ENCODE results near the gene NOL8.
A peak's percentile ranks its signal among the peaks of the same experiment; 100 is the strongest.

Gene NOL8

DNA sequence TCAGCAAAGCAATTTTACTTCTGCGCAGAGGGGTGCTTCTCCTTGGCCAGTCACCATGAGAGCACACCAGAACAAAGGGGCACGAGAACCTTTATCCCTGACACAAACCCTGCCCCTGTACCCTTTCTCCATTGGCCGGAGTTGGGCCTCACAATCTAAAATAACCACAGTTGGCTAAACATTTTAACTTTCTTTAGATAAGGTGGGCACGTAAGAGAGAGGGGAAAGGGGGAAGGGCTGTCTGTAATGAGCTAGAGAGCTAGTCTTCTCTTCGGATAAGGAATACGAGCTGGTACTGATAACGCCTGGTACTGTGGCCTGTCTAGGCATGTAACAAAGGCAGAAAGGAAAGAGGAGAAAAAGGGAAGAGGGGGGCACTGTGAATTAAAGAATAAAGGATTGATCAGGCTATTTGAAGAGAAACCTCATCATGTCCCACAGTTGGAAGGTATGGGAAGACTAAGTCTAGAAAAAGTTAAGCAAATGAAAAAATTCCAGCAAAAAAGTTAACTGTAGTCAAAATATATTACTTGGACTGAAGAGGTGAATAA is 29.8 kb downstream of the NOL8 start:
- no peak for DNase-seq
- no peak overlapping the region for H2AFZ ChIP-seq (ENCODE audit: low read length)
- H3F3A ChIP-seq (ENCODE audit: insufficient read depth, low read length): peaks cover 39% of the 10 kb centered on the region
- no peaks in the 10 kb centered on the region for H3K9me2 ChIP-seq (replicated peaks; ENCODE audit: insufficient read depth, low read length)
- H3K27me3 ChIP-seq (replicated peaks; ENCODE audit: insufficient read depth, low read length): no peaks in the 10 kb centered on the region
- peaks cover 19% of the 10 kb centered on the region; the same call in 1 of the 2 replicates for H3K36me3 ChIP-seq (replicated peaks; ENCODE audit: insufficient read depth, low read length)
- H3K79me2 ChIP-seq (ENCODE audit: low read length): peaks cover 65% of the 10 kb centered on the region
- TF ChIP-seq EZH2phosphoT487 (IDR thresholded peaks at IDR 0.05; ENCODE audit: low read length) (no peak), CTCF (IDR thresholded peaks at IDR 0.05; ENCODE audit: low read length) (no peak), EZH2 (optimal IDR thresholded peaks at IDR 0.05; ENCODE audit: low read depth, low read length) (no peak)
- H4K20me1 ChIP-seq (ENCODE audit: insufficient read depth, low read length): no peaks in the 10 kb centered on the region
- no peaks in the 10 kb centered on the region for H3K9me3 ChIP-seq (replicated peaks; ENCODE audit: insufficient read depth, low read length)
- H3K4me1 ChIP-seq (ENCODE audit: low read length): peaks cover 26% of the 10 kb centered on the region
- H3K4me2 ChIP-seq (ENCODE audit: low read depth, low read length): no peak overlapping the region; the same call in 1 of the 2 replicates
- H3K9ac ChIP-seq (ENCODE audit: low read length): no peak overlapping the region
- H3K4me3 ChIP-seq (ENCODE audit: low read length): no peak overlapping the region
- no peak overlapping the region for H3K27ac ChIP-seq (ENCODE audit: low read length)

GRCh38 chr9:92294297-92294676 is 30.9 kb downstream of the NOL8 start:
- peak overlapping the region; percentile 91 for H3K9ac ChIP-seq (ENCODE audit: low read length)
- H3K9me2 ChIP-seq (replicated peaks; ENCODE audit: insufficient read depth, low read length): no peaks in the 10 kb centered on the region
- TF ChIP-seq CTCF (IDR thresholded peaks at IDR 0.05; ENCODE audit: low read length) (no peak), EZH2 (optimal IDR thresholded peaks at IDR 0.05; ENCODE audit: low read depth, low read length) (no peak), EZH2phosphoT487 (IDR thresholded peaks at IDR 0.05; ENCODE audit: low read length) (no peak)
- DNase-seq: peak; percentile 9
- peak overlapping the region; percentile 94 for H3K4me3 ChIP-seq (ENCODE audit: low read length)
- peak overlapping the region; percentile 79; the same call in 1 of the 2 replicates for H3K27ac ChIP-seq (ENCODE audit: low read length)
- H3F3A ChIP-seq (ENCODE audit: insufficient read depth, low read length): peaks cover 36% of the 10 kb centered on the region
- no peaks in the 10 kb centered on the region for H4K20me1 ChIP-seq (ENCODE audit: insufficient read depth, low read length)
- peaks cover 26% of the 10 kb centered on the region for H3K4me1 ChIP-seq (ENCODE audit: low read length)
- H3K27me3 ChIP-seq (replicated peaks; ENCODE audit: insufficient read depth, low read length): no peaks in the 10 kb centered on the region
- peaks cover 12% of the 10 kb centered on the region; the same call in 1 of the 2 replicates for H3K36me3 ChIP-seq (replicated peaks; ENCODE audit: insufficient read depth, low read length)
- peaks cover 74% of the 10 kb centered on the region for H3K79me2 ChIP-seq (ENCODE audit: low read length)
- peak overlapping the region; percentile 93 for H3K4me2 ChIP-seq (ENCODE audit: low read depth, low read length)
- peak overlapping the region; percentile 66 for H2AFZ ChIP-seq (ENCODE audit: low read length)
- H3K9me3 ChIP-seq (replicated peaks; ENCODE audit: insufficient read depth, low read length): no peaks in the 10 kb centered on the region

GRCh38 chr9:92293452-92294296 is 31.5 kb downstream of the NOL8 start, which contains the start of gene IARS1:
Gene IARS1, minus strand, starts transcription at chr9:92293697. Its CDS starts 4,278 bp downstream, at chr9:92289419.
- Histone ChIP-seq H2AFZ (ENCODE audit: low read length) (peak within 1 kb of the TSS; percentile 80), H3K4me1 (ENCODE audit: low read length) (peaks cover 25% of the 10 kb centered on the region)

More at GRCh38 chr9:92293452-92294296, 31.5 kb downstream of the NOL8 start, which contains the start of gene IARS1:
- Histone ChIP-seq H3K27ac (ENCODE audit: low read length) (peak within 1 kb of the TSS; percentile 79; the same call in 1 of the 2 replicates), H3K36me3 (replicated peaks; ENCODE audit: insufficient read depth, low read length) (peaks cover 10% of the 10 kb centered on the region; the same call in 1 of the 2 replicates), H3K4me3 (ENCODE audit: low read length) (peak within 1 kb of the TSS; percentile 94), H3K9ac (ENCODE audit: low read length) (peak within 1 kb of the TSS; percentile 91), H4K20me1 (ENCODE audit: insufficient read depth, low read length) (no peaks in the 10 kb centered on the region), H3K9me2 (replicated peaks; ENCODE audit: insufficient read depth, low read length) (no peaks in the 10 kb centered on the region), H3K4me2 (ENCODE audit: low read depth, low read length) (peak within 1 kb of the TSS; percentile 93), H3K9me3 (replicated peaks; ENCODE audit: insufficient read depth, low read length) (no peaks in the 10 kb centered on the region), H3K27me3 (replicated peaks; ENCODE audit: insufficient read depth, low read length) (no peaks in the 10 kb centered on the region), H3F3A (ENCODE audit: insufficient read depth, low read length) (peaks cover 31% of the 10 kb centered on the region), H3K79me2 (ENCODE audit: low read length) (peaks cover 76% of the 10 kb centered on the region)
- no peak for TF ChIP-seq EZH2 (optimal IDR thresholded peaks at IDR 0.05; ENCODE audit: low read depth, low read length)
- TF ChIP-seq CTCF (IDR thresholded peaks at IDR 0.05; ENCODE audit: low read length): peak; percentile 36
- peak; percentile 99 for DNase-seq
